GM21717 (cell line): Measurements from ENCODE around the gene RASSF6.
"Not testable (repeated sequence)": the region's sequence is repeated elsewhere in the genome, so short reads cannot be mapped to it uniquely, and the experiment has no call there.

ENCODE experiments used
- ATAC-seq: cut with Tn5 transposase; IDR thresholded peaks from one replicate; pipeline ENCODE4 v1.9.1; 2021; ENCODE audit warnings: mild to moderate bottlenecking, moderate library complexity; ENCODE audit not compliant: unreplicated experiment

RASSF6 gene

GRCh38 chr4:73585345-73585744, 34.9 kb downstream of the RASSF6 start:
- no peak for ATAC-seq

- ATAC-seq = no peak
These were observed 36.6 kb downstream of the RASSF6 start for GRCh38 chr4:73583666-73584065.

DNA sequence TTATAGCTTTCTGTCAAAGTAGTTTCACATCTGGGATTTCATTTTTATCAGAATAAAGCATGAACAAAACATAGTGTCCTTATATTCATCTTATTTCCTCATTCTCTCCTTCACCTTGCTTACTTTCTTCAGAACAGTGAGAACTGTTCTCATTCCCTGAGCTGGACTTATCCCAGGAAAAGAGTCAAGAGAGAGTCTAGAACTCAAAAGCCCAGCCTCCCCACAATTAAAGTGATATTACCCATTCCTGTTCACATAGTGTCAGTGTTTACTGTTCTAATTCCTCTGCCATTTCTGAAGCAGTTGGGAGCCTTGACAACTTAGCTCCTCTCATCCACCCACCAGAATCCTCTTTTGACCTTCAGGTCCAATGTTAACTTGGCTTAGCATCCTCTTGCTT, 42.9 kb downstream of the RASSF6 start:
- ATAC-seq = no peak

- no peak for ATAC-seq
These were observed 43.9 kb downstream of the RASSF6 start for GRCh38 chr4:73576381-73576780.

- ATAC-seq = no peak
These were observed 44.6 kb downstream of the RASSF6 start for GRCh38 chr4:73575660-73576059.

- ATAC-seq = peak; percentile 80
These were observed 46.3 kb downstream of the RASSF6 start for GRCh38 chr4:73573794-73574528.

- not testable (repeated sequence) for ATAC-seq
These were observed 69.4 kb downstream of the RASSF6 start for GRCh38 chr4:73550865-73551264.

GRCh38 chr4:73544620-73545019, 75.6 kb downstream of the RASSF6 start:
- ATAC-seq = no peak

GRCh38 chr4:73541251-73541650, 79.0 kb downstream of the RASSF6 start:
- no peak for ATAC-seq

DNA sequence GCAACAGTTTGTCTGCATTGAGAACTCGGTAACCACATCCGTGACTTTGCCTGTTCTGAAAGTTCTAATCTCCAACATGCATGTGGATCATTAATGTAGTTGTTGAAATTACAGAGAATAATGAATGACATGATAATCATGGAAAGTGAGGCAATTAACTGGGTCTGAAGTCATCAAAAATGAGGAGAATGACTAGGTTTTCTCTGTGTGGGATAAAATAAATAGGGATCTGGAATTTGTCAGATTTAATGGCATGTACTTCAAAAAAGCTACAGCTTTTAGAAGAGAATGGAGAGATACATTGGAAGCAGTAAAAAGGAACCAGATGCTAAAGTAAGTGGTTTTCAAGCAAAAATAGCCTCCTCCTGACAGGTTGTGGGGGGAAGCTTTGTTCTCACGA, 79.4 kb downstream of the RASSF6 start:
- no peak for ATAC-seq

DNA sequence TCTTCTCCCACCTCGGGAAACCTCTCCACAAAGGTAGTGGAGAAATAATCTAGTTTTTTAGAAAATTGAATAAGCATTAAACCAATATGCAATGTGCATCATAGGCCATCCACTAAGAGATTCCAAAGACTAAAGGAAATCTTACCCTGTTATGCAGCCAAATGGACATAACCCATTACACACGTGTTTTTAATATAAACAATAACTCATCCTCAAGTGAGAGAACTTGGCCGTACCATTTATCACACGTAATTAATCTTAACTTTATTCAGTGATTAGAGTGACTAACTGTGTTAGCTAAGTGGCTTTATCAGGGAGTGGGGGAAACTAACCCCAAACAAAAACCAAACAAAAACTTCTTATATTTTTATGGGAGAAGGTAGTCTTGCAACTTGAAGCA, 80.8 kb downstream of the RASSF6 start:
- ATAC-seq = no peak

- ATAC-seq = no peak
These were observed 82.1 kb downstream of the RASSF6 start for GRCh38 chr4:73538162-73538561.

- ATAC-seq = no peak
These were observed 86.5 kb downstream of the RASSF6 start for GRCh38 chr4:73533515-73534422.

- no peak for ATAC-seq
These were observed 92.1 kb downstream of the RASSF6 start for GRCh38 chr4:73528171-73528570.

DNA sequence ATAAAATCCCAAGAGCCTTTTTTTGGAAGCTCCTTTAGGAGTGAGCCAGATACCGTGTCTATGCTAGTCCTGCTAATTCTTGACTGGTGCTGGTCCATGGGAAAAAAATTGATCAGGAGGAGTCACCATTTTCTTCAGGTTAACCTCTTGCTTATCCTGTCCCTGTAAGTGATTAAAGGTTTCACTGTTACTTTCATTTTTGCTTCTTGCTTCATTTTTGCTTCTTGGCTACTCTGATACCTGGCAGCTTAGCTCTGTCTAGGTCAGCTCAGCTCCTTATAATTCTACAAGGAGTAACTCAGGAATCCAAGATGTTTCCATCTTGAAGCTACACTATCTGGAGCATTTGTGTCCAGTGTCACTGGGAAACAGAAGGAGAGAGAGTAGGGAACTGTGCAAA, 93.0 kb downstream of the RASSF6 start:
- peak; percentile 77 for ATAC-seq

DNA sequence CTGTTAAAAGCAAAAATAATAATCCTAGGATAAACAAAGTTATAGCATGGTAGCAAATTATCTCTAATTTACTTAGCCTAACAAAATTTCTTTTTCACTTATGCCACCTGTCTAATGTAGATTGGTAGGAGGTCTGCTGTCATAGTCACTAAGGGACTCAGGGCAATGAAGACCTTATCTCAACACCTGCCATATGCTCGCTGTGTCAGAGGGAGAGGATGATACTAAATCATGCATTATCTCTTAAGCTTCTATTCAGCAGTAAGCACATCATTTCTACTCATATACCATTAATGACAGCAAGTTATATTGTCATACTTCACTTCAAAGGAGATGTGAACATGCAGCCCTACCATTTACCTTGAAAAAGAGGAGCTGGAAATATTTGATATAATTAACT, 94.6 kb downstream of the RASSF6 start:
- ATAC-seq = no peak

- ATAC-seq = no peak
These were observed 97.1 kb downstream of the RASSF6 start for GRCh38 chr4:73523126-73523525.
